Left forelimb (tissue), 1 donor: ENCODE results near the gene PID1.
"Not testable (repeated sequence)": the region's sequence is repeated elsewhere in the genome, so short reads cannot be mapped to it uniquely, and the experiment has no call there.

Experiments
- DNase-seq: peaks from one replicate; pipeline ENCODE4 v3.0.0-alpha.2; 2018; ENCODE audit warnings: low spot score

PID1 gene

GRCh38 chr2:229111744-229112143 lies 159.3 kb downstream of the PID1 start:
- DNase-seq: no peak

- DNase-seq: no peak
These were observed 161.9 kb downstream of the PID1 start for GRCh38 chr2:229109195-229109594.

GRCh38 chr2:229107601-229108000 lies 163.5 kb downstream of the PID1 start:
- no peak for DNase-seq

GRCh38 chr2:229104974-229105387 lies 166.1 kb downstream of the PID1 start:
- no peak for DNase-seq

GRCh38 chr2:229104025-229104424 lies 167.1 kb downstream of the PID1 start:
- no peak for DNase-seq

GRCh38 chr2:229101314-229101713 lies 169.8 kb downstream of the PID1 start:
- DNase-seq: no peak

GRCh38 chr2:229099231-229099630 lies 171.9 kb downstream of the PID1 start:
- no peak for DNase-seq

GRCh38 chr2:229098801-229099200 lies 172.3 kb downstream of the PID1 start:
- DNase-seq: no peak

- DNase-seq: no peak
These were observed 174.5 kb downstream of the PID1 start for GRCh38 chr2:229096409-229097066.

GRCh38 chr2:229095472-229095871 lies 175.6 kb downstream of the PID1 start:
- DNase-seq: no peak

GRCh38 chr2:229090225-229090624 lies 180.9 kb downstream of the PID1 start:
- DNase-seq: no peak

- no peak for DNase-seq
These were observed 181.3 kb downstream of the PID1 start for GRCh38 chr2:229089776-229090175.

- DNase-seq: no peak
These were observed 182.0 kb downstream of the PID1 start for GRCh38 chr2:229088966-229089700.

GRCh38 chr2:229088517-229088913 lies 182.6 kb downstream of the PID1 start:
- DNase-seq: no peak

- DNase-seq: no peak
These were observed 183.1 kb downstream of the PID1 start for GRCh38 chr2:229087843-229088516.

- DNase-seq: no peak
These were observed 183.8 kb downstream of the PID1 start for GRCh38 chr2:229087267-229087666.

- no peak for DNase-seq
These were observed 185.6 kb downstream of the PID1 start for GRCh38 chr2:229085439-229085838.

- DNase-seq: no peak
These were observed 186.6 kb downstream of the PID1 start for GRCh38 chr2:229084447-229084846.

- DNase-seq: no peak
These were observed 187.3 kb downstream of the PID1 start for GRCh38 chr2:229083606-229084340.

GRCh38 chr2:229081411-229081810 lies 189.7 kb downstream of the PID1 start:
- no peak for DNase-seq

- DNase-seq: no peak
These were observed 190.9 kb downstream of the PID1 start for GRCh38 chr2:229080172-229080571.

GRCh38 chr2:229076886-229077285 lies 194.2 kb downstream of the PID1 start:
- DNase-seq: not testable (repeated sequence)
